Caco-2 (cell line): Measurements from ENCODE around the gene RBBP7. TPM values are rescaled to one million over a fixed set of nuclear protein-coding genes. Genes with fewer than 3 reads are reported as not detected.

Source experiments
- BruUV-seq: library from RNA; stranded (reverse); fragments of 400-500 nt; replicated peaks from 2 replicates; lab custom pipeline; 2021; lab: Mats Ljungman, UMichigan
- CTCF ChIA-PET: fragments of 300-600 bp; sonication (Branson Sonifier 250); formaldehyde crosslinking; loops from one replicate; lab custom pipeline; 2022; ENCODE audit warnings: antibody characterized with exemption; lab: Charles Lee
- POLR2A ChIA-PET: fragments of 300-600 bp; sonication (Branson Sonifier 250); formaldehyde crosslinking; loops from one replicate; lab custom pipeline; 2022; ENCODE audit warnings: antibody characterized with exemption; lab: Charles Lee
- DNase-seq, 2 experiments: peaks; one replicate each; pipeline versions ENCODE4 v3.0.0 to v3.0.0-alpha.2; 2020 to 2022
- H3K27me3 ChIP-seq: replicated peaks from 2 replicates; pipeline ENCODE4 v1.6.0; 2011; ENCODE audit warnings: low read length; ENCODE audit not compliant: control insufficient read depth, insufficient read depth
- H3K36me3 ChIP-seq: 2 replicates; pipeline ENCODE4 v1.5.1; 2011; ENCODE audit warnings: low read length; ENCODE audit not compliant: control insufficient read depth, insufficient read depth
- H3K4me1 ChIP-seq: fragments of 250-450 bp; sonication (Bioruptor Pico); 2 replicates; pipeline ENCODE4 v1.5.1; 2020; ENCODE audit warnings: mild to moderate bottlenecking
- H3K4me3 ChIP-seq: 2 replicates; pipeline ENCODE4 v1.5.1; 2011; ENCODE audit warnings: low read depth, mild to moderate bottlenecking, control low read depth, low read length
- H3K9me3 ChIP-seq: fragments of 250-450 bp; sonication (Bioruptor Pico); 2 replicates; pipeline ENCODE4 v1.5.1; 2020; ENCODE audit warnings: mild to moderate bottlenecking, moderate library complexity
- H3K27ac Mint-ChIP-seq: one replicate; pipeline ENCODE4 v1.8.0; 2022; ENCODE audit warnings: mixed read lengths; ENCODE audit not compliant: unreplicated experiment
- H3K27me3 Mint-ChIP-seq: one replicate; pipeline ENCODE4 v1.8.0; 2022; ENCODE audit warnings: mixed read lengths; ENCODE audit not compliant: insufficient read depth, unreplicated experiment
- H3K36me3 Mint-ChIP-seq: one replicate; pipeline ENCODE4 v1.8.0; 2022; ENCODE audit warnings: mild to moderate bottlenecking, mixed read lengths; ENCODE audit not compliant: insufficient read depth, unreplicated experiment
- H3K4me1 Mint-ChIP-seq: one replicate; pipeline ENCODE4 v1.8.0; 2022; ENCODE audit warnings: low read depth, mixed read lengths; ENCODE audit not compliant: unreplicated experiment
- H3K4me3 Mint-ChIP-seq: one replicate; pipeline ENCODE4 v1.8.0; 2022; ENCODE audit warnings: mild to moderate bottlenecking, moderate library complexity, mixed read lengths; ENCODE audit not compliant: unreplicated experiment
- H3K9me3 Mint-ChIP-seq: one replicate; pipeline ENCODE4 v1.8.0; 2022; ENCODE audit warnings: mixed read lengths; ENCODE audit not compliant: unreplicated experiment
- intact Hi-C: fragments of 100-400 bp; cut with micrococcal nuclease; formaldehyde crosslinking; loops from one replicate; pipeline ENCODE4 v1.10.0; 2022; ENCODE audit not compliant: unreplicated experiment
- total RNA-seq: library from RNA; stranded (reverse); gene quantifications from 2 replicates; pipeline ENCODE4 v1.2.3, GENCODE V29; 2022
- TF ChIP-seq, protein P1 (sequence below), 2 experiments: fragments of 200-600 bp in 1 of 2; IDR thresholded peaks; 1 replicate in 1 of 2; 2 replicates in 1 of 2; pipeline versions ENCODE4 v1.5.1 to v1.8.0; 2011 to 2022; ENCODE audit warnings: antibody characterized with exemption in 1 of 2, control low read depth in 1 of 2, inconsistent platforms in 1 of 2, low read depth in 1 of 2, low read length in 1 of 2, mild to moderate bottlenecking in 1 of 2, moderate library complexity in 1 of 2; ENCODE audit not compliant: insufficient read depth in 1 of 2, severe bottlenecking in 1 of 2, unreplicated experiment in 1 of 2

The RBBP7 gene
- total RNA-seq, 1 experiment from 2014 or later, result 131 TPM

DNA sequence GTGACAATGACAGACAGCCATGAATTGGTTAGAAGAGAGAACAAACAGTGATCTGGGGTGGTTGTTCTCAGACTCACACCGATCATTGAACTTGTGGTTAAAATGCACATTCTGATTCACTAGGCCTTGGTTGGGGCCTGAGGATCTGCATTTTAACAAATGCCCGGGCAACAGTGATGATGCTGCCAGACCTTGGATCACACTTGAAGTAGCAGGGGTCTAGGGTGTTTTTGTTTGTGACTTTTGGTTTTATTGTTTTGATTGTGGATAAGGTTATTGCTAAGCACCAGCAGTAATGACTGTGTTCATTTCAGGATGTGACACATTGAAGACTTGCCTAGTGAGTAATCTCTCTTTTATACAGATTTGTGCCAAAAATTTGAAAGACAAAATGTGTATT is 47.4 kb downstream of the RBBP7 start:
- ChIA-PET POLR2A (no interaction called here), CTCF (no interaction called here)
- Mint-ChIP-seq H3K27me3 (no peaks in the 10 kb centered on the region), H3K9me3 (no peaks in the 10 kb centered on the region), H3K4me3 (no peak overlapping the region), H3K27ac (no peak overlapping the region), H3K4me1 (no peaks in the 10 kb centered on the region), H3K36me3 (peaks cover 19% of the 10 kb centered on the region)
- no peaks in the 10 kb centered on the region for H3K4me1 ChIP-seq
- H3K4me3 ChIP-seq, result no peak overlapping the region
- H3K36me3 ChIP-seq, result no peaks in the 10 kb centered on the region
- TF ChIP-seq, protein P1, sequence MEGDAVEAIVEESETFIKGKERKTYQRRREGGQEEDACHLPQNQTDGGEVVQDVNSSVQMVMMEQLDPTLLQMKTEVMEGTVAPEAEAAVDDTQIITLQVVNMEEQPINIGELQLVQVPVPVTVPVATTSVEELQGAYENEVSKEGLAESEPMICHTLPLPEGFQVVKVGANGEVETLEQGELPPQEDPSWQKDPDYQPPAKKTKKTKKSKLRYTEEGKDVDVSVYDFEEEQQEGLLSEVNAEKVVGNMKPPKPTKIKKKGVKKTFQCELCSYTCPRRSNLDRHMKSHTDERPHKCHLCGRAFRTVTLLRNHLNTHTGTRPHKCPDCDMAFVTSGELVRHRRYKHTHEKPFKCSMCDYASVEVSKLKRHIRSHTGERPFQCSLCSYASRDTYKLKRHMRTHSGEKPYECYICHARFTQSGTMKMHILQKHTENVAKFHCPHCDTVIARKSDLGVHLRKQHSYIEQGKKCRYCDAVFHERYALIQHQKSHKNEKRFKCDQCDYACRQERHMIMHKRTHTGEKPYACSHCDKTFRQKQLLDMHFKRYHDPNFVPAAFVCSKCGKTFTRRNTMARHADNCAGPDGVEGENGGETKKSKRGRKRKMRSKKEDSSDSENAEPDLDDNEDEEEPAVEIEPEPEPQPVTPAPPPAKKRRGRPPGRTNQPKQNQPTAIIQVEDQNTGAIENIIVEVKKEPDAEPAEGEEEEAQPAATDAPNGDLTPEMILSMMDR (IDR thresholded peaks at IDR 0.05; ENCODE audit: insufficient read depth in 1 of 2, low read depth in 1 of 2, low read length in 1 of 2, severe bottlenecking in 1 of 2, unreplicated experiment in 1 of 2), result no peak
- H3K27me3 ChIP-seq, result no peaks in the 10 kb centered on the region
- DNase-seq, result no peak
- intact Hi-C loops, result no loop called here
- BruUV-seq, result no TSS peak
- H3K9me3 ChIP-seq, result no peaks in the 10 kb centered on the region

GRCh38 chrX:16819634-16820033 is 50.5 kb downstream of the RBBP7 start:
- Mint-ChIP-seq H3K4me1 (no peaks in the 10 kb centered on the region), H3K9me3 (no peaks in the 10 kb centered on the region)
- CTCF ChIA-PET, result no interaction called here

DNA sequence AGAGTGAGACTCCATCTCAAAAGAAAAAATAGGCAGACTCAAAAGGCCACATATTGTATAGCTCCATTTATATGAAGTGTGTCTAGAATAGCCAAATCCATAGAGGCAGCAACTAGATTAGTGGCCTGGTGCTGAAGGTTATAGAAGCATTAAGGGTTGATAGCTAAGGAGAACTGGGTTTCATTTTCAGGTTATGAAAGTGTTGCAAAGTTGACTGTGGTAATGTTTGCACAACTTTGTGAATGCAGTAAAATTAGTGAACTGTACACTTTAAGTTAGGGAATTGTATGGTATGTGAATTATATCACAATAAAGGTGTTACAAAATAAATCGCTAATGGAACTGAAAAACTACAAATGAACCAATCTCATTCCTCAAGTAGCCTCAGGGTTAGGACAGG is 55.6 kb downstream of the RBBP7 start:
- Mint-ChIP-seq H3K9me3 (no peaks in the 10 kb centered on the region), H3K27me3 (no peaks in the 10 kb centered on the region), H3K27ac (no peak overlapping the region), H3K36me3 (no peaks in the 10 kb centered on the region), H3K4me3 (no peak overlapping the region), H3K4me1 (no peaks in the 10 kb centered on the region)
- Histone ChIP-seq H3K4me3 (no peak overlapping the region), H3K4me1 (no peaks in the 10 kb centered on the region), H3K27me3 (no peaks in the 10 kb centered on the region), H3K36me3 (no peaks in the 10 kb centered on the region), H3K9me3 (no peaks in the 10 kb centered on the region)
- DNase-seq, result no peak
- ChIA-PET CTCF (no interaction called here), POLR2A (no interaction called here)
- intact Hi-C loops, result no loop called here
- BruUV-seq, result no TSS peak
- TF ChIP-seq, protein P1 (IDR thresholded peaks at IDR 0.05; ENCODE audit: insufficient read depth in 1 of 2, low read depth in 1 of 2, low read length in 1 of 2, severe bottlenecking in 1 of 2, unreplicated experiment in 1 of 2), result no peak

More at GRCh38 chrX:16819634-16820033, 50.5 kb downstream of the RBBP7 start:
- Histone ChIP-seq H3K4me3 (no peak overlapping the region), H3K27me3 (no peaks in the 10 kb centered on the region), H3K9me3 (no peaks in the 10 kb centered on the region), H3K4me1 (no peaks in the 10 kb centered on the region), H3K36me3 (no peaks in the 10 kb centered on the region)
- POLR2A ChIA-PET, result no interaction called here
- Mint-ChIP-seq H3K4me3 (no peak overlapping the region), H3K27me3 (no peaks in the 10 kb centered on the region), H3K27ac (no peak overlapping the region), H3K36me3 (peaks cover 19% of the 10 kb centered on the region)
- TF ChIP-seq, protein P1 (IDR thresholded peaks at IDR 0.05; ENCODE audit: insufficient read depth in 1 of 2, low read depth in 1 of 2, low read length in 1 of 2, severe bottlenecking in 1 of 2, unreplicated experiment in 1 of 2), result no peak
- intact Hi-C loops, result no loop called here
- DNase-seq, result no peak
- no TSS peak for BruUV-seq
